ENCODE results near the gene C7.
"Not testable (repeated sequence)": the region's sequence is repeated elsewhere in the genome, so short reads cannot be mapped to it uniquely, and the experiment has no call there.

C7 gene

GRCh38 chr5:40991168-40991980 lies 82.1 kb downstream of the C7 start:
- DNase-seq (ENCODE audit: low read depth in 2 of 2): no peak

DNA sequence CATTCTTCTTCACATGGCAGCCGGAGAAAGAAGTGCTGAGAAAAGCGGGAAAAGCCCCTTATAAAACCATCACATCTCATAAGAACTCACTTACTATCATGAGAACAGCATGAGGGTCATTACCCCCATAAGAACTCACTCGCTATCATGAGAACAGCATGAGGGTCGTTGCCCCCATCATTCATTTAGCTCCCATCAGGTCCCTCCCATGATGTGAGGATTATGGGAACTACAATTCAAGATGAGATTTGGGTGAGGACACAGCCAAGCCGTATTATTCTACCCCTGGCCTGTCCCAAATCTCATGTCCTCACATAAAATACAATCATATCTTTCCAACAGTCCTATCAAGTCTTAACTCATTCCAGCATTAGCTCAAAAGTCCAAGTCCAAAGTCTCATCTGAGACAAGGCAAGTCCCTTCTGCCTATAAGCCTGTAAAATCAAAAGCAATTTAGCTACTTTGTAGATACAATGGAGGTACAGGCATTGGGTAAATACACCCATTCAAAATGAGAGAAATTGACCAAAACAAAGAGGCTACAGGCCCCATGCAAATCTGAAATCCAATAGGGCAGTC lies 82.8 kb downstream of the C7 start:
- DNase-seq (ENCODE audit: low read depth in 2 of 2): no peak

DNA sequence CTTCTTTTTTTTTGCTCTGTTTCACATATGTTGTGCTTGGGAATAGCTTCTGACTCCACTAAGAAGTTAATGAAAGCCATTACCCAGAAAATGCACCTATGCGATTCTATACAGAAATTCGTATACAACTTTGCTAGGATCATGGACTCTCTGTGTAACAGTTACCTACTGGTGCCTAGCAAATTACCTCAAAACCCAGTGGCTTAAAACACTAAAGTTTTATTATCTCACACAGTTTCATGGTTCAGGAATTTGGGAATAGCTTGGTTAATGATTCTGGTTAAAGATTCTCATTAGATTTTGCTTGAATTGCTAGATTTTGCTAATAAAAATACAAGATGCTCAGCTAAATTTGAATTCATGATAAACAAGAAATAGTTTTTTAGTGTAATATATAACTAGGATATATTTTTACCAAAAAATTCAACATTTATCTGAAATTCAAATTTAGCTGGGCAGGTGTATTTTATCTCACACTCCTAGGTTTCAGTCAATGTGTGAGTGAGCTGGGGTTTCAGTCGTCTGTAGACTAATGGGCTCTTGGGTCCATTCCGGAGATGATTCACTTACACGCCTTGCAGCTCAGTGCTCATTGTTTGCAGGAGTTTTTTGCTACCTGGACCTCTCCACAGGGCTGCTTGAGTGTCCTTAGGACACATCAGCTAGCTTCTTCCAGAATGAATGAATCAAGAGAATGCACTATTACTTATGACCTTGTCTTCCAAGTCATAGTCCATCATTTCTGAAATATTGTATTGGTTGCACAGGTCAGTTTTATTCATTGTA lies 86.7 kb downstream of the C7 start:
- DNase-seq (ENCODE audit: low read depth in 2 of 2): no peak

GRCh38 chr5:40999142-40999541 lies 89.8 kb downstream of the C7 start:
- DNase-seq (ENCODE audit: low read depth in 2 of 2): no peak

DNA sequence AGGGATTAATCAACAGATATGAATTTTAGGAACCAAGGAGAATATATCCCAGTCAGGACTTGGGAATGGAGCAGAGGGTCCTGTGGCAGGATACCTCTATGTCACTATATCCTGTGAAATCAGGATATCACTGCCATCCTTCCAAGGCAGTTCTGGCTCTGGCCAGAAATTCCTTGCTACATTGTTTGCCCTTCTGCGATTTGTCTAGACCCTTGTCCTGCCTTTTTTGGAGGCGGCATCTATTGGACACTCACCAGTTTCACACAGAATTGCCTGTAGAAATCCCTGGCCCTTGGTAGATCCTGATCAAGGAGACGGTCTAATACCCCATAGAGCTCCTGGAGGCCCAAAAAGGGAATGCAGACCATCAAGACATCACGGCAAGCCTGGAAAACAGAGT lies 90.7 kb downstream of the C7 start:
- DNase-seq (ENCODE audit: low read depth in 2 of 2): no peak

- DNase-seq (ENCODE audit: low read depth in 2 of 2): no peak
These were observed 94.5 kb downstream of the C7 start for GRCh38 chr5:41003670-41004376.

GRCh38 chr5:41004931-41005330 lies 95.6 kb downstream of the C7 start:
- no peak for DNase-seq (ENCODE audit: low read depth in 2 of 2)

DNA sequence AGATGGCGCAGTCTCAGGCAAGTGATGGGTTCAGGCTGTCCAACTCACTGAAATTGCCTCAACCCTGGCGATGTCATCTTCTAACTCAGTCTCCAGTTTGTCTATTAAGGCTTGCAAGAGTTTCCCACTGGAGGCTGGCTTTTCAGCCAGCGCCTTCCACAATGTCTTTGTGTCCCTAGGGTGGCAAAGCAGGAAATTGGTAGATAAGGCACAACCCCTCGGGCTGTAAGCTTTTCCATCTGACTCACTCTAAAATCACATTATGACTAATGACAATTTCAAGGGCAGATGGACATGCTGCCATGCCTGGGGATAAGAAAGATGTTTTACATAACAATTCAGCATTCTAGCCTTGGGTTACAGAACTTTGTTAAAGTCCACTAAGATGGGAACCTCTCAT lies 99.9 kb downstream of the C7 start:
- no peak for DNase-seq (ENCODE audit: low read depth in 2 of 2)

DNA sequence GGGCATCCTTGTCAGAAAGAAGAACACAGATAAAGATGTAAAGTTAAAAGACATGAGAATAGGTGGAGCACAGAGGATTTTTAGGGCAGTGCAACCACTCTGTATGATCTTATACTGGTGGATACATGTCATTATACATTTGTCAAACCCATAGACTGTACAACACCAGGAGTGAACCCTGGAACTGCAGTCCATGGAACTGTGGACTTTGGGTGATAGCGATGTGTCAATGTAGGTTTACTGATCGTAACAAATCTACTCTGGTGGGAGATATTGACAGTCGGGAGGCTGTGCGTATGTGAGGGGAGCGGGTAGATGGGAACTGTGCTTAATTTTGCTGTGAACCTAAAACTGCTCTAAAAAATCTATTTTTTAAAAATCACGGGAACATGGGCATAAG lies 101.3 kb downstream of the C7 start:
- no peak for DNase-seq (ENCODE audit: low read depth in 2 of 2)

DNA sequence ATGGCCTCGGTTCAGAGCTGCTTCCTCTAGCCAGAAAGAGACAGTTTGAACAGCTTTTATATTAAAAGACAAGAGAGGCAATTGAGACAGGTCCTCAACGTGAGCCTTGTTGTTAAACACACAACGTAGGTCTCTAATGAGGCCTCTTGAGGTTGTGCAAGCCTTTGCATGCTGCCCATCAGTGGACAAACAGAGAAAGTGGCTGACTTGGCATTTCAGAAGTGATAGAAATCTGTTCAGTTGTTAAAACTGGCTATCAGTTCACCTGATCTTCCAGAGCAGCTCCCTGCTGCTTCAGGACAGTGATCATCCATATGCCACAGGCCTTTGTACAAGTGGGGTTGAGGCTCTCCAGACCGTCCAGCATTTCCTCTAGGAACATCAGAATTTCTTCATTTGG lies 103.0 kb downstream of the C7 start:
- DNase-seq (ENCODE audit: low read depth in 2 of 2): no peak

GRCh38 chr5:41022600-41022999 lies 113.3 kb downstream of the C7 start:
- not testable (repeated sequence) for DNase-seq (ENCODE audit: low read depth in 2 of 2)

Measured in stimulated activated CD4-positive, alpha-beta T cell treated with anti-CD3 and anti-CD28 coated beads, Interleukin-4, amount 100 ng/mL, for 48 hours (primary cell).